GM18502 (cell line): ENCODE measurements around the gene COL9A3.
"Not testable (repeated sequence)": the region's sequence is repeated elsewhere in the genome, so short reads cannot be mapped to it uniquely, and the experiment has no call there.

Source experiments
- ATAC-seq: cut with Tn5 transposase; IDR thresholded peaks from one replicate; pipeline ENCODE4 v1.9.1; 2021; ENCODE audit warnings: mild to moderate bottlenecking; ENCODE audit not compliant: unreplicated experiment, poor library complexity

The COL9A3 gene

DNA sequence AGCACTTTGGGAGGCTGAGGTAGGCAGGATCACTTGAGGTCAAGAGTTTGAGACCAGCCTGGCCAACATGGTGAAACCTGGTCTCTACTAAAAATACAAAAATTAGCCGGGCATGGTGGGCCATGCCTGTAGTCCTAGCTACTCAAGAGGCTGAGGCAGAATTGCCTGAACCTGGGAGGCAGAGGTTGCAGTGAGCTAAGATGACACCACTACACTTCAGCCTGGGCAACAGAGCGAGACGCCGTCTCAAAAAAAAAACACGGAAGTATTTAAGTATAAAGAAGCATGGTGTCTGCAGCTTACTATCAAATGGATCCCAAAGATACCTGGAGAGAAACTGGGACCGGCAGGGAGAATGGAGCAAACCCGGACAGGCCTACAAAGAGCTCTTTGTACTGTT lies 32.1 kb downstream of the COL9A3 start:
- ATAC-seq, result not testable (repeated sequence)

DNA sequence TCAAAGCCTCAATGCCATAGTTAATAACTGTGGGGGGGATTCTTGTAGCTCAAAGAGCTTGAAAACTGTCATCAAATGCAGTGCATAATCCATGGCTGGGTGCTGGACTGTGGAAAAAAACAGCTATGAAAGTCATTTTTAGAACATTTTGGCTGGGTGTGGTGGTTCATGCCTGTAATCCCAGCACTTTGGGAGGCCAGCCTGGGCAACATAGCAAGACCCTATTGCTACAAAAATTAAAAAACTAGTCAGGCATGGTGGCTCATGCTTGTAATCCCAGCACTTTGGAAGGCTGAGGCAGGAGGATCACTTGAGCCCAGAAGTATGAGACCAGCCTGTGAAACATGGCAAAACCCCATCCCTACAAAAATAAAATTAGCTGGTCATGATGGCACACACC lies 32.6 kb downstream of the COL9A3 start:
- no peak for ATAC-seq

DNA sequence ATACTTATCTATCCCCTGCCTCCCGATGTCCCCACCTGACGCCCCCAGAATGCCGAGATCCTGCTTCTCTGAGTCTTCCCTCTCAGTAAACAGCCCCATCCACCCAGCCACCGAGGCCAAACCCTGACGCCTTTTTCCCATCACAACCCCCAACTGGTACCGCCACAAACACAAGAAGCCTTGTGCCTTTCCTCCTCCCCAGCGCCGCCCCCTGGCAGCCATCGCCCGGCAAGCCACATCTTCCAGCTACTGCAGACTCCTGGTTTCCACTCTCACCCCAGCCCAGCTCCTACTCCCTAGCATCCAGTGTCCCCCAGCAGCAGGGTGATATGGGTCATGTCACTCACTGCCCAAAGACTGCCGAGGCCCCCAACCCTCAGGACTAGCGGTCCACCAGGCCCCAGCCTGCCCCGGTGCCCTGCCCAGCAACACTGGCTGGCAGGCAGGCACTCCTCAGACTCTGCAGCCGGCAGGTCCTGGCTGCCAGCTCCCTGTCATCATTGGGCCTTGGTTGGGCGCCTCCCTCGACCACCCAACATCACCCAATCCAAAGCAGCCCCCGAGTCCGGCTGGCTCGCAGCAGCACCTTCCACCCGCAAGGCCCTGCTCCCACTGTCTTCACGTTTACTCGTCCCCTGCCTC lies 33.6 kb downstream of the COL9A3 start:
- no peak for ATAC-seq

DNA sequence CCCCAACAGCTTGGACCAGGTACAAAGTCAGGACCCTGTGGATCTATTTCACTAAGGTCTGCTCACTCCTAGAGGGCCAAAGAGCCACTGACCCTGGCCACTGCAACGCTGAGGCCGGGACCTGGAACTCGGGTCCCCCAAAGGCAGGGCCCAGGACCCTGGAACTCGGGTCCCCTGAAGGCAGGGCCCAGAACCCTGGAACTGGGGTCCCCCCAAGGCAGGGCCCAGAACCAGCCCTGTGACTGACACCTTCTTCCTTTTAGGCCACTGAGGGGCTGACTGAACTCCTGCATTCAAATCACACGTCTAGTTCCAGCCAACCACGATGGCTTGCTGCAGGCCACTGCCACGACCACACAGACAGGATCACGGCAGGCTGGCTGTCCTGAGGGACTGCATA lies 35.3 kb downstream of the COL9A3 start:
- no peak for ATAC-seq

DNA sequence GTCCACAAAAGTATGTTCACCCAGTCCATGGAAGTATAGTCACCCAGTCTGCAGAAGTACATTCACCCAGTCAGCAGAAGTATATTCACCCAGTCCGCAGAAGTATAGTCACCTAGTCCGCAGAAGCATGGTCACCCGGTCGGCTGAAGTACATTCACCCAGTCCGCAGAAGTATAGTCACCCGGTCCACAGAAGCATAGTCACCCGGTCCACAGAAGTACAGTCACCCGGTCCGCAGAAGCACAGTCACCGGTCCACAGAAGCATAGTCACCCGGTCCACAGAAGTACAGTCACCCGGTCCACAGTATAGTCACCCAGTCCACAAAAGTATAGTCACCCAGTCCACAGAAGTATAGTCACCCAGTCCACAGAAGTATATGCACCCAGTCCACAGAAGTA lies 36.0 kb downstream of the COL9A3 start:
- no peak for ATAC-seq

DNA sequence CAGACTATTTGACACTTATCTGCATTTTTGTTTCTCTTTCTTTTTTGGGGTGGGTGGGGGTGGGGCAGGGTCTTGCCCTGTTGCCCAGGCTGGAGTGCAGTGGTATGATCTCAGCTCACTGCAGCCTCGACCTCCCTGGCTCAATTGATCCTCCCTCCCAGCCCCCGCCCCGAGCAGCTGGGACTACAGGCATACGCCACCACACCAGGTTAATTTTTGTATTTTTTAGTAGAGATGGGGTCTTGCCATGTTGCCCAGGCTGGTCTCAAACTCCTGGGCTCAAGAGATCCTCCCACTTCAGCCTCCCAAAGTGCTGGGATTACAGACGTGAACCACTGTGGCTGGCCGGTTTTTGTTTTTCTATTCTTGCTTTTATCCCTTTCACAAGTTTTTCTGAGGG lies 36.5 kb downstream of the COL9A3 start:
- not testable (repeated sequence) for ATAC-seq

DNA sequence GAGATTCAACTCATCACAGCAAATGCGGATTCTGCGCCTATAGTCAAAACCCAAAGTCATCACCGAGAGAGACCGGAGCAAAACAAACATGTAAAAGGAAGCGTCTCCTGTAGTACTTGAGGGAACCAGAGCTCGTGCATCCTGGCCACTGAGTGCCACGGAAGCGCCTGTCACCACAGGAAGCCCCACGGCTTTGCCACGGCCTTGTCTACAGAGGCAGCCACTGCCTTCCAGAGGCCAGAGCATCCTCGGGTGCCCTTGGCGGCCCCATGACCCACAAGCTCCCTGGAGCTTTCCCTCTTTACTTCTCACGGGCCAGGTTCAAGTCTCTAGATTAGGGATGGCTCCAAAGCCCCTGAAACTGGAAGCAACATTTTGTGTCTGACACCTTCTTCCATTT lies 37.3 kb downstream of the COL9A3 start:
- no peak for ATAC-seq

DNA sequence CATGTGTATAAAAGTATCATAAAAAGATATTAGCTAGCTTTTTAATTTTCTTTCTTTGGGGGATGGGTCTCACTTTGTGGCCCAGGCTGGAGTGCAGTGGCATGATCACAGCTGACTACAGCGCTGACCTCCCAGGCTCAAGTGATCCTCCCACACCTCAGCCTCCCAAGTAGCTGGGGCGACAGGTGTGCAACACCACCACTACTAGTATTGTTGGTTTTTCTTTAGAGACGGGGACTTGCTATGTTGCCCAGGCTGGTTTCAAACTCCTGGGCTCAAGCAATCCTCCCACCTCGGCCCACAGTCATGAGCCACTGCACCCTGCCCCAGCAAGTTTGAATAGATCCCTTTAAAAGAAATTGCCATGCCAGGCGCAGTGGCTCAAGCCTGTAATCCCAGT lies 38.3 kb downstream of the COL9A3 start:
- no peak for ATAC-seq

DNA sequence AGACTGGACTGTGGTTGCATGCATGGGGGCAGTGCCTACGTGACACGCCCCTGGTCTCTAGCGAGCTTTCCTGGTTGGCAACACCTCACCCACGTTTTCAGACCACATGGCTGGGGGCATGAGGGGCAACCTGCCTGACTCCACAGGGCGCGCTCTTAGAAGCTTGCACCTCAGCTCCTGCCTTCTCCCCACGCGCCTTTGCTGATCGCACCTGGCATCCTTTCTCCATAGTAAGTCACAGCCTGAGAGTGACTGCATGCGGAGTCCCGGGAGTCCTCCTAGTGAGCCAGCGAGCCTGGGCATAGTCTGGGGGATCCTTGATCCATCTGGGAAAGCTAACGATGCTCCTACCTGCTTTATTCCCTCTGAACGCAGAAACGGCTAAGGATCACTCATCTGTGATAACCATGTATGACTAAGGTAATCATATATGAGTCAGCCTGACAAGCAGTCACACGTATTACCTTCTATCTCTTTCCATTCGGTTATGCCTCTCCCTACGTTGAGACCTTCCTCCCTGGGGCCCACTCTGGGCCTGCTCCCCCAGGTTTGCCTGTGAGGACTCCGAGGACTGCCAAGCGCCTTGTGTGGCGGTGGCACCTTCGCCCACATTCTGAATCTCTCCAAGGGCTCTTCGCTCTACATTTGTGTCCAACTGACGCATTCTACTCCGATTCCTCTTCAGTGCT lies 40.2 kb downstream of the COL9A3 start:
- ATAC-seq, result no peak

DNA sequence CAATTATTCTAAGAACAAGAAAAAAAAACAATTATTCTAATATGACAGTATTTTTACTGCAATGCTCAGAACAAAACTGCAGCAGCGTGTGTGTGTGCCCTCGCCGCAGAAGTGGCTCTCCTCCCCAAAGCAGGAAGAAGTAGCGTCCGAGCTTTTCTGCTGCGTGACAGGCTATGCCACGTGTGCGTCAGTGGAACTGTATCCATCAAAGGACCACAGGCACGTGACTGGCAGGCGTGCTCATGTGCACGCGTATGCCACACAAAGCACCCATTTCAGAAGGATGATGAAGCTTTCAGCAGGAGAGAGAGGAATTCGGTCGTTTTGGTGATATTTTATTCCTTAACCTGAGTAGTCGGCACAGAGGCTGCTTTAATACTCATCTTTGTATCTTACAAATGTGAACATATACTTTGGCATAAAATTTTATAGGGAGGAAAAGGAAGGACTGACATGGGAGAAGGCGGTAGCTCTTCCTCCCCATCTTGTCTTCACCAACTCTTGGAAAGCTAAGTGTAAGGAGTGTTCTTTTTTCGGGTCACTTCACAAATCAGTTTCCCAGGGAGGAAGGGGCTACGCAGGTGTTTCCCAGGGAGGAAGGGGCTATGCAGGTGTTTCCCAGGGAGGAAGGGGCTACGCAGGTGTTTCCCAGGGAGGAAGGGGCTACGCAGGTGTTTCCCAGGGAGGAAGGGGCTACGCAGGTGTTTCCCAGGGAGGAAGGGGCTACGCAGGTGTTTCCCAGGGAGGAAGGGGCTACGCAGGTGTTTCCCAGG lies 41.4 kb downstream of the COL9A3 start:
- no peak for ATAC-seq

DNA sequence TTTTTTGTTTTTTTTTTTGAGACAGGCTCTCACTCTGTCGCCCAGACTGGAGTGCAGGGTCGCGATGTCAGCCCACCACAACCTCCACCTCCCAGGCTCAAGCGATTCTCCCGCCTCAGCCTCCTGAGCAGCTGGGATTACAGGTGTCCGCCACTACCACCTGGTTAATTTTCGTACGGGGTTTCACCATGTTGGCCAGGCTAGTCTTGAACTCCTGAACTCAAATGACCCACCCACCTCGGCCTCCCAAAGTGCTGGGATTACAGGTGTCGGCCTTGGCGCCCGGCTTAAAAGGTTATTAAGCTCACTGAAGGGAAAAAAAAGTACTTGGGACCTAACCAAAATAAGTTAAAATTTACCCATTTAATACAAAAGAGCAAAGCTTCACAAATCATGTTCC lies 42.9 kb downstream of the COL9A3 start:
- no peak for ATAC-seq

DNA sequence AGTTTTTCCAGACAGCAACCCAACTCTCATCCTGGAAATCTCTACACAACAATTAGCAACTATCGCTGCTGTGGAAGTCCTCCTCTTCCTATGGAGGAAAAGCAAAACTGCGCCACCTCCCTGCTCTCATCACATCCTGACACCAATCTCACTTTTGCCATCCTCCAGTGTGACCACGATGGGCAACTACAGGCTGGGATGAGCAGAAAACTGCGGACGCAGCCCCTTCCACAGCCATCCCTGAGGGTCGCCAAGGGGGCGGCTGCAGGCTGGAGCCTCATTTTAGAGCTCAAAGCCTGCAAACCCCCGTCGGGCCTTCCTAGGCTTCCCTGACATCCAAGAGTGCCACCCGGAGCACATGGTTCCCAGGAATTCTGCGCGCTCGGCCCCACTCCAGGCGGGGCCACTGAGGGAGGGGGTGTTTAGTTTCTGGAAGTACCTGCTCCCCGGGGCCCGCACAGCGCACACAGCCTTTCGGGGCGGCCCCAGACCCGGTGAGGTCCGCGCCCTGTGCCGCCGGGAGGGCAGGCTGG lies 43.6 kb downstream of the COL9A3 start:
- no peak for ATAC-seq

DNA sequence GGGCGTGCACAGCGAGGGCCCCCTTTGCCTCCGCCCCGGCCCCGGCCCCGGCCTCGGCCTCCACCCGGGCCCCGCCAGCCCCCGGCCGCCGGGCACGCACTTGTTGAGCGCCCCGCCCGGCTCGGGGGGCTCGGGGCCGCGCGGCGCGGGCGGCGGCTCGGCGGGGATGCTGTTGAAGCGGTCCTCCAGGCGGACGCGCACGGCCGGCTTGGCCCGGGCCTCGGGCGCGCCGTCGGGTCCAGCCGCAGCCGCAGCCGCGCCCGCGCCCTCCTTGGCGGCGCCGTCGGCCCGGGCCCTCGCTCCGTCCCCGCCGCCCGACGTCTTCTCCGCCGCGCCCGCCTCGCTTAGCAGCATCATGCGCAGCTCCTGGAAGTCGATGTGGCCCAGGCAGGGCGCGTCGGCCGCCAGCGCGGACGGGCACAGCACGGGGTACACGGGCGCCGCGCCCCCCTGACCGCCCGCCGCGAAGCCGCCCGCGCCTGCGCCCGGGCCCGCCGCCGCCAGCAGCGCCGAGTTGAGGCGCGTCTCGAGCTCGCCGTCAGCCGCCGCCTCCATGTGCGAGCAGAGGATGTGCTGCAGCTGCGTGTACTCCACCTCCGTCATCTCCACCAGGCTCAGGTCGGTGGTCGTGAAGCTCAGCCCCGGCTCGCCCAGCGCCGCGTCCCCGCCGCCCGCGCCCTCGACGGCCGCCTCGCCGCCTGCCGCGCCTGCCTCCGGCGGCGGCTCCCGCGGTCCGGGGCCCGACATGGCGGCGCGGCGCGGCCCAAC lies 44.3 kb downstream of the COL9A3 start:
- peak; percentile 35 for ATAC-seq

DNA sequence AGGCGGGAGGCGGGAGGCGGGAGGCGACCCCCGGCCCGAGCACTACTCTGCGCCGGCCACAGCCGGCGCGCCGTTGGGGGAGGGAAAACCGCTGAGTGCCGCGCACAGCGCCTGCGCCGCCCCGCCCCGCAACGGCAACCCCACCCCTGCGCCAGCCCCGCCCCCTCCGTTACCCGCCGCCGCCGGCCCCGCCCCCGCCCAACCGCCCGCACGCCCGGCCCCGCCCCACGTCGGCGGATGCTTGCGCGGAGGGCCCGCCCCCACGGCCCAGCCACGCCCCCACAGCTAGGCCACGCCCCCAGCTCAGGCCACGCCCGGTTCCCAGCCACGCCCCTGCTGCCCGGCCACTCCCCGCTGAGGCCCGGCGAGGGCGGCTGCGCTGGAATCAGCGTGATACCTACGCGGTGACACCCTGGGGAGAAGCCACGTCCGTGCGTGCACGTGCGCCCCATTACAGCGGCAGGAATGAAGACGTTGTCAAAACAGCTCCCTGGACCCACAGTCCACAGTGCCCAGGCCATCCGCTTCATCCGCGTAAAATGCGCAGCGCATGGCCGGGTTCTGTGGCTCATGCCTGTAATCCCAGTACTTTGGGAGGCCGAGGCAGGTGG lies 45.0 kb downstream of the COL9A3 start, which contains the start of gene TCFL5:
TCFL5 (minus strand) TSS at position 97 of the 611 bp plus-strand sequence. CDS start 152 bp downstream, outside the sequence.
- peak; percentile 61 for ATAC-seq

DNA sequence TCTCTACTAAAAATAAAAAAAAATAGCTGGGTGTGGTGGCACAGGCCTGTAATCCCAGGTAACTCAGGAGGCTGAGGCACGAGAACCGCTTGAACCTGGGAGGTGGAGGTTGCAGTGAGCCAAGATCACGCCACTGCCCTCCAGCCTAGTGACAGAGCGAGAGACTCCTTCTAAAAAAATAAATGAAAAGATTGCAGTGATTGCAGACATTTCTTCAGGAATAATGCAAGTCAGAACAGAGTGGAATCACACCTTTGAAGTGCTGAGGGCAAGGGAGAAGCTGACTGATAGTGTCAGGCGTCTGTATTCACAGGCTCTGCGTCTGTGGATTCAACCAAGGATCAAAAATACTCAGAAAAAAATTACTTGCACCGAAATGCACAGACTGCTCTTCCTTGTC lies 47.4 kb downstream of the COL9A3 start:
- ATAC-seq, result no peak

DNA sequence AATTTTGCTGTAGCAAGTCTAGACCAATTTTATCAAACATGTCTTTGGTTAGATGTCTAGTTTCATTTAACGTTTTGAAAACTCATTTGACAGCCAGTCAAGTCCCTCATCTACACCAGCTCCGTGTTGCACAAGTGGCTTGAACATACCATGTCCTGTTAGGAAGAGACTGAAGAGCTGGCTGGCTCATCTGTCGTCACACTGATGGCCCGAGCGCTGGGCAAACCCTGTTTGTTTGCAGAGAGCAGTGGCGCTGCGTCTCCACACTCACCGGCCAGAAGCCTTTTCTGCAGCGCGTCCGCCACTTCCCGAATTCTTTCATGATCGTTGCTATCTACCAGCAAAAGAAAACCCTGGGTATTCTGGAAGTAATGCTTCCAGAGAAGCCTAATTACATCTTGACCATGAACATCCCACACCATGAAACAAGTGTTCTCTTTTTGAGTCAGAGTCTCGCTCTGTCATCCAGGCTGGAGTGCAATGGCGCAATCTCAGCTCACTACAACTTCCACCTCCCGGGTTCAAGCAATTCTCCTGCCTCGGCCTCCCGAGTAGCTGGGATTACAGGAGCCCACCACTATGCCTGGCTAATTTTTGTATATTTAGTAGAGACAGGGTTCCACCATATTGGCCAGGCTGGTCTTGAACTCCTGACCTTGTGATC lies 55.5 kb downstream of the COL9A3 start:
- ATAC-seq, result no peak

DNA sequence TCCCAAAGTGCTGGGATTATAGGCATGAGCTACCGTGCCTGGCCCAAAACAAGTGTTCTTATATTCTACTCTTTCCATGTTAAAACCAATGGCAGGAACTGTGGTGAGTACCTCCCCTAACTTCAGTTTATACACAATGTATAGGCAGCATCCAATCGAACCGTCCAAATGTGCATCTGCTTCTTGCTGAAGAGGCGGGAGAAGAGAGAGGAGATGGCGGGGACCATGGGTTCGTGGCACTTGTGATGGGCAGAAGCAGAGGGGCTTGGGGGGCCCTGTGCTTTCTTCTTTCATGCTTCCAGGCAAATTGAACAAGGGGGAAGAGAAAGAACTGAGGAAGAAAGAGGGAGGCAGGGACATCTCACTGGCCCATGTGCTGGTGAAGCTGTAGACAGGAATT lies 56.0 kb downstream of the COL9A3 start:
- ATAC-seq, result no peak

DNA sequence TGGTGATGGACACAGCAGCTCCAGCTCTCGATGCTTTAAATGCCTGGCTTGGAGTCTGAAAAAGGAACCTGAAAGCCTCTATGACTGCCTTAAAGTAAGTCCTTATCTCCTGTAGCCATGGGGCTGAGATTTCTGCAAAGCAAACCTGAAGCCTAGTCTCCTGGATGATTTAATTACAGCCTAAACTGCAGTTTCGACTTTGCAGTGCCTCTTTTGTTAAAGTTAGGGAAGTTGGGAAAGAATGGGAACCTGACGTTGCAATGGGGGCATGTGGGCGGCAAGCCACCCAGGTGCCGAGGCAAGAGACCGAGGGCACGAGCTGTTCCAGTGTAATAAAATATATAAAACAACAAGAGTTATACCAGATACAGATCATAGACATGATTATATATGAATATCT lies 56.4 kb downstream of the COL9A3 start:
- no peak for ATAC-seq

DNA sequence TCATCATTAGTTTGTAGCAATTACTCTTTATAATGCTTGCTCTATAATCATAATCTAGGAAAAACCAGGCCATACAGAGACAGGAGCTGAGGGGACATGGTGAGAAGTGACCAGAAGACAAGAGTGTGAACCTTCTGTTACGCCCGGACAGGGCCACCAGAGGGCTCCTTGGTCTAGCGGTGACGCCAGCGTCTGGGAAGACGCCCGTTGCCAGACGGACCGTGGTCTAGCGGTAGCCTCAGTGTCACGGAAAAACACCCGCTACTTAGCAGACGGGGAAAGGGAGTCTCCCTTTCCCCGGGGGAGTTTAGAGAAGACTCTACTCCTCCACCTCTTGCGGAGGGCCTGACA lies 56.8 kb downstream of the COL9A3 start:
- not testable (repeated sequence) for ATAC-seq

DNA sequence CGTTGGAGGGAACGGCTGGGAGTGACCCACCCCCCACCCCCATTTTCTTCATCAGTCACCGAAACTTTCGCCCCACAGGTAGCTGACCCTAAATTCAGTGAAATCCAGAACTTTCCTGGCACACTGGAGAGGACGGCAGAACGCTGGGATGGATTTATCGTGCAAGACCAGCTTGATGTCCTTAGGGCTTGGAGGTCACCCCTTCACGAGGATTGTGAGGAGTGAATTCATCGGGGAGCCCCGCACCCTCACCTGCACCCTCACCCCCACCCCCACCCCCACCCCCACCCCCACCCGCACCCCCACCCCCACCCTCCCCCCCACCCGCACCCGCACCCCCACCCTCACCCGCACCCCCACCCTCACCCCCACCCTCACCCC lies 58.1 kb downstream of the COL9A3 start:
- no peak for ATAC-seq
